GM12874 (cell line): ENCODE data around the gene PHEX.

Source experiments
- CTCF ChIP-seq: IDR thresholded peaks from 2 replicates; pipeline ENCODE4 v1.5.1; 2011; ENCODE audit warnings: low read depth, mild to moderate bottlenecking, control low read depth, low read length, moderate library complexity; ENCODE audit not compliant: insufficient read depth

PHEX gene

GRCh38 chrX:22116605-22117546 is 84.8 kb downstream of the PHEX start:
- no peak for TF ChIP-seq CTCF

- no peak for TF ChIP-seq CTCF
These were observed 85.5 kb downstream of the PHEX start for GRCh38 chrX:22117633-22118032.

- TF ChIP-seq CTCF = no peak
These were observed 86.2 kb downstream of the PHEX start for GRCh38 chrX:22118161-22118830.

- TF ChIP-seq CTCF = no peak
These were observed 89.0 kb downstream of the PHEX start for GRCh38 chrX:22121161-22121560.

- TF ChIP-seq CTCF = no peak
These were observed 90.4 kb downstream of the PHEX start for GRCh38 chrX:22122510-22122909.

GRCh38 chrX:22124098-22124497 is 92.0 kb downstream of the PHEX start:
- no peak for TF ChIP-seq CTCF

- TF ChIP-seq CTCF = no peak
These were observed 93.4 kb downstream of the PHEX start for GRCh38 chrX:22125481-22125880.
